Nephron (organoid): ENCODE results near the gene ZNF407.
A peak's percentile ranks its signal among the peaks of the same experiment; 100 is the strongest.

Experiments used
- H3K27ac Mint-ChIP-seq, 3 experiments: 2 replicates each; pipeline ENCODE4 v1.8.0; 2020; ENCODE audit warnings: mixed read lengths in 3 of 3, mild to moderate bottlenecking in 2 of 3, moderate library complexity in 1 of 3
- H3K27me3 Mint-ChIP-seq: 2 replicates; pipeline ENCODE4 v1.8.0; 2021; ENCODE audit warnings: low read depth, mild to moderate bottlenecking, moderate library complexity, mixed read lengths
- H3K36me3 Mint-ChIP-seq: 2 replicates; pipeline ENCODE4 v1.8.0; 2020; ENCODE audit warnings: low read depth, mixed read lengths
- H3K4me1 Mint-ChIP-seq: 2 replicates; pipeline ENCODE4 v1.8.0; 2020; ENCODE audit warnings: mixed read lengths
- H3K4me3 Mint-ChIP-seq, 3 experiments: 2 replicates each; pipeline ENCODE4 v1.8.0; 2020; ENCODE audit warnings: mild to moderate bottlenecking in 3 of 3, mixed read lengths in 3 of 3, moderate library complexity in 2 of 3
- H3K9me3 Mint-ChIP-seq: 2 replicates; pipeline ENCODE4 v1.8.0; 2020; ENCODE audit warnings: mixed read lengths
- TF ChIP-seq, protein P1 (sequence below), 3 experiments: fragments of 200-600 bp; sonication (generic); IDR thresholded peaks; one replicate each; pipeline ENCODE4 v1.5.0; 2021; ENCODE audit warnings: antibody characterized with exemption in 3 of 3; ENCODE audit not compliant: unreplicated experiment in 3 of 3

Gene ZNF407, protein sequence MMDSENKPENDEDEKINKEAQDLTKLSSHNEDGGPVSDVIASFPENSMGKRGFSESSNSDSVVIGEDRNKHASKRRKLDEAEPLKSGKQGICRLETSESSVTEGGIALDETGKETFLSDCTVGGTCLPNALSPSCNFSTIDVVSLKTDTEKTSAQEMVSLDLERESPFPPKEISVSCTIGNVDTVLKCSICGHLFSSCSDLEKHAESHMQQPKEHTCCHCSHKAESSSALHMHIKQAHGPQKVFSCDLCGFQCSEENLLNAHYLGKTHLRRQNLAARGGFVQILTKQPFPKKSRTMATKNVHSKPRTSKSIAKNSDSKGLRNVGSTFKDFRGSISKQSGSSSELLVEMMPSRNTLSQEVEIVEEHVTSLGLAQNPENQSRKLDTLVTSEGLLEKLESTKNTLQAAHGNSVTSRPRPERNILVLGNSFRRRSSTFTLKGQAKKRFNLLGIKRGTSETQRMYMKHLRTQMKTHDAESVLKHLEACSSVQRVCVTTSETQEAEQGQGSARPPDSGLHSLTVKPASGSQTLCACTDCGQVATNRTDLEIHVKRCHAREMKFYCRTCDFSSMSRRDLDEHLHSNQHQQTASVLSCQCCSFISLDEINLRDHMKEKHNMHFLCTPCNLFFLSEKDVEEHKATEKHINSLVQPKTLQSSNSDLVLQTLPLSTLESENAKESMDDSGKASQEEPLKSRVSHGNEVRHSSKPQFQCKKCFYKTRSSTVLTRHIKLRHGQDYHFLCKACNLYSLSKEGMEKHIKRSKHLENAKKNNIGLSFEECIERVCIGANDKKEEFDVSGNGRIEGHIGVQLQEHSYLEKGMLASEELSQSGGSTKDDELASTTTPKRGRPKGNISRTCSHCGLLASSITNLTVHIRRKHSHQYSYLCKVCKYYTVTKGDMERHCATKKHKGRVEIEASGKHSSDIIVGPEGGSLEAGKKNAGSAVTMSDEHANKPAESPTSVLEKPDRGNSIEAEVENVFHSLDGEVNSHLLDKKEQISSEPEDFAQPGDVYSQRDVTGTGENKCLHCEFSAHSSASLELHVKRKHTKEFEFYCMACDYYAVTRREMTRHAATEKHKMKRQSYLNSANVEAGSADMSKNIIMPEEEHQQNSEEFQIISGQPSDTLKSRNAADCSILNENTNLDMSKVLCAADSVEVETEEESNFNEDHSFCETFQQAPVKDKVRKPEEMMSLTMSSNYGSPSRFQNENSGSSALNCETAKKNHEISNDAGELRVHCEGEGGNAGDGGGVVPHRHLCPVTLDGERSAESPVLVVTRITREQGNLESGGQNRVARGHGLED (N-terminal part only)

DNA sequence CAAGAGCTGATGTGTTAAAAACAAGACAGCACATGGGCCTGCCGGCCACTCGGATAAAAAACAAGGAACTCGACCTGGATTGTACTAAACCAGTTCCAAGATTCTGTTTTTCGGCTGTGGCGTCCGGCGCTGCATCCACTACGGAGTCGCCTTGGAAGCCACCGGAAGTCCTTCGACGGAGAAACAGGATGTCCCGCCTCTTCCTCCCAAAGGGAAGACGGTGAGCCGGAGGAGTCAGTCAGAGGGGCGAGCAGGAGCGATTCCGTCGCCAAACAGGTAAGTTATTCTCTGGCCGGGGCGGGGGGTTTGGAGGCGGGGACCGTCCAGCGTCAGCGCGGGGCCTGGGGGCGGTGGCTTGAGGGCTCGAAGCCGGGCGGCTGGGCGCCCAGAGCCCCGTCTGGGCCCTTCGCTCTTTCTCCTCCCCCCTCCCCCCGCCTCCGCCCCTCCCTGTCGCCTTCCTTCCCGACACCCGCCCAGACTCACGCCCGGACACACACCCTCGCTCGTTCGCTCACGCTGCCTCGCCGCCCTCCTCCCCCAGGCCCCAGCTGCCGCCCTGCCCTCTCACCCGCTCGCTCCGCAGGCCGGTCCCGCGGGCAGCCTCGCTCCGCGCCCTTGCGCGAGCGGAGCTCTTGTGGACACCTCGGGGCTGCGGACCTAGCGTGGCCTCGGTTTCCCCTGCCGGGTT, at the start of gene ZNF407:
TSS of gene ZNF407 (plus strand) at position 209 of the 688 bp plus-strand sequence. CDS start 33,150 bp downstream, outside the sequence.
- TF ChIP-seq, protein P1, sequence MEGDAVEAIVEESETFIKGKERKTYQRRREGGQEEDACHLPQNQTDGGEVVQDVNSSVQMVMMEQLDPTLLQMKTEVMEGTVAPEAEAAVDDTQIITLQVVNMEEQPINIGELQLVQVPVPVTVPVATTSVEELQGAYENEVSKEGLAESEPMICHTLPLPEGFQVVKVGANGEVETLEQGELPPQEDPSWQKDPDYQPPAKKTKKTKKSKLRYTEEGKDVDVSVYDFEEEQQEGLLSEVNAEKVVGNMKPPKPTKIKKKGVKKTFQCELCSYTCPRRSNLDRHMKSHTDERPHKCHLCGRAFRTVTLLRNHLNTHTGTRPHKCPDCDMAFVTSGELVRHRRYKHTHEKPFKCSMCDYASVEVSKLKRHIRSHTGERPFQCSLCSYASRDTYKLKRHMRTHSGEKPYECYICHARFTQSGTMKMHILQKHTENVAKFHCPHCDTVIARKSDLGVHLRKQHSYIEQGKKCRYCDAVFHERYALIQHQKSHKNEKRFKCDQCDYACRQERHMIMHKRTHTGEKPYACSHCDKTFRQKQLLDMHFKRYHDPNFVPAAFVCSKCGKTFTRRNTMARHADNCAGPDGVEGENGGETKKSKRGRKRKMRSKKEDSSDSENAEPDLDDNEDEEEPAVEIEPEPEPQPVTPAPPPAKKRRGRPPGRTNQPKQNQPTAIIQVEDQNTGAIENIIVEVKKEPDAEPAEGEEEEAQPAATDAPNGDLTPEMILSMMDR (IDR thresholded peaks at IDR 0.05; ENCODE audit: unreplicated experiment in 3 of 3): no peak
- peaks cover 27% of the 10 kb centered on the region for H3K4me1 Mint-ChIP-seq
- no peaks in the 10 kb centered on the region for H3K9me3 Mint-ChIP-seq
- peak within 1 kb of the TSS; percentile 96 to 97 (median 96) for H3K4me3 Mint-ChIP-seq
- H3K27me3 Mint-ChIP-seq: no peaks in the 10 kb centered on the region
- H3K36me3 Mint-ChIP-seq: peaks cover 20% of the 10 kb centered on the region
- H3K27ac Mint-ChIP-seq: peak within 1 kb of the TSS; percentile 99 to 100 (median 100)

GRCh38 chr18:74549591-74550104, 48.0 kb upstream of the ZNF407 start:
- TF ChIP-seq, protein P1 (IDR thresholded peaks at IDR 0.05; ENCODE audit: unreplicated experiment in 3 of 3): no peak
- H3K4me1 Mint-ChIP-seq: peaks cover 4% of the 10 kb centered on the region
- H3K27ac Mint-ChIP-seq: no peak overlapping the region
- H3K4me3 Mint-ChIP-seq: no peak overlapping the region
- peaks cover 43% of the 10 kb centered on the region for H3K9me3 Mint-ChIP-seq
- H3K36me3 Mint-ChIP-seq: peaks cover 12% of the 10 kb centered on the region
- peaks cover 11% of the 10 kb centered on the region for H3K27me3 Mint-ChIP-seq

DNA sequence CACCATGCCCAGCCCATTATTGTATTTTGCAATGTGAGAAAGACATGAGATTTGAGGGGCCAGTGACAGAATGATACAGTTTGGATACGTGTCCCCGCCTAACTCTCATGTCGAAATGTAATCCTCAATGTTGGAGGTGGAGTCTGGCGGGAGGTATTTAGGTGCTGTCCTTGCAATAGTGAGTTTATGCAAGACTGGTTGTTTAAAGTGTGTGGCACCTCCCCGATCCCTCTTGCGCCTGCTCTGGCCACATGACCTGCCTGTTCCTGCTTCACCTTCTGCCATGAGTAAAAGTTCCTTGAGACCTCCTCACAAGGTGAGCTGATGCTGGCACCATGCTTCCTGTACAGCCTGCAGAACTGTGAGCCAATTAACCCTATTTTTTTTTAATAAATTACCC, 46.8 kb upstream of the ZNF407 start:
- peaks cover 4% of the 10 kb centered on the region for H3K4me1 Mint-ChIP-seq
- H3K4me3 Mint-ChIP-seq: no peak overlapping the region
- H3K27ac Mint-ChIP-seq: no peak overlapping the region
- peaks cover 43% of the 10 kb centered on the region for H3K9me3 Mint-ChIP-seq
- H3K36me3 Mint-ChIP-seq: peaks cover 12% of the 10 kb centered on the region
- peaks cover 15% of the 10 kb centered on the region for H3K27me3 Mint-ChIP-seq
- TF ChIP-seq, protein P1 (IDR thresholded peaks at IDR 0.05; ENCODE audit: unreplicated experiment in 3 of 3): no peak

DNA sequence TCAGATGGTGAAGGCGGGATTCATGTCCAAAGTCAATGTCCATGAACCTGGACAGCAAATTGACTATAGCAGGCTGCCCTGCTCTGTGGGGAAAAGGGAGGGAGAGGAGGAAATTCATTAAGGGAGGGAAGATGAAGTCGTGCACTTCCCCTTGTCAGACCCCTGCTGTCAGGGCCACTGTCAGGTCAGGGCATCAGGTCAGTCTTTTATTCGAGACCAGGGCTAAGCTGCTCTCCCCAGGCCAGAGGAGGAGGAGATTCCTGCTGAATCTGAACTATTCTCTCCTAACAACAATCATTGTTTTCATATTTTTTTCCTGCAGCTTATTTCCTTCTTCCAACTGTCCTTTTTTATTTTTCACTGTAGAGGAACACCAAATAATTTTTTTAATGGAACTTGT, 46.2 kb upstream of the ZNF407 start:
- Mint-ChIP-seq H3K9me3 (peaks cover 43% of the 10 kb centered on the region), H3K4me1 (peaks cover 4% of the 10 kb centered on the region), H3K27me3 (peaks cover 17% of the 10 kb centered on the region), H3K4me3 (no peak overlapping the region), H3K27ac (no peak overlapping the region), H3K36me3 (peaks cover 12% of the 10 kb centered on the region)
- TF ChIP-seq, protein P1 (IDR thresholded peaks at IDR 0.05; ENCODE audit: unreplicated experiment in 3 of 3): no peak
